ENCODE measurements around the gene ANKAR.

DNA sequence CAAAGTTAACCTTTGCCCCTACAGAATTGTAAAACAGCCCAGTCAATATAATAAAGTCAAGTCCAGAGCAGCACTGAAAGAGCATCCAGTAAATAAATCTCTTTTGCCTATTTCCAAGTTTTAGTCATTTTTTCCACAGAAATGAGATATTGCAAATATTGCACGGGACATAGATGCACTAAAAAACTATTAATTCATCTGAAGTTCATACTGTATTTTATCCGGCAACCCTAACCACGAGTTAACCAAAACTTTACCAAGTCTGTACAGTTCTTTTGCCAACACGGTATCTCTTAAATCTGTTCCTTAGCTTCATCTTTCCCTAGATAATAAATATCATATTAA, 13.7 kb upstream of the ANKAR start:
- TF ChIP-seq, protein P1, sequence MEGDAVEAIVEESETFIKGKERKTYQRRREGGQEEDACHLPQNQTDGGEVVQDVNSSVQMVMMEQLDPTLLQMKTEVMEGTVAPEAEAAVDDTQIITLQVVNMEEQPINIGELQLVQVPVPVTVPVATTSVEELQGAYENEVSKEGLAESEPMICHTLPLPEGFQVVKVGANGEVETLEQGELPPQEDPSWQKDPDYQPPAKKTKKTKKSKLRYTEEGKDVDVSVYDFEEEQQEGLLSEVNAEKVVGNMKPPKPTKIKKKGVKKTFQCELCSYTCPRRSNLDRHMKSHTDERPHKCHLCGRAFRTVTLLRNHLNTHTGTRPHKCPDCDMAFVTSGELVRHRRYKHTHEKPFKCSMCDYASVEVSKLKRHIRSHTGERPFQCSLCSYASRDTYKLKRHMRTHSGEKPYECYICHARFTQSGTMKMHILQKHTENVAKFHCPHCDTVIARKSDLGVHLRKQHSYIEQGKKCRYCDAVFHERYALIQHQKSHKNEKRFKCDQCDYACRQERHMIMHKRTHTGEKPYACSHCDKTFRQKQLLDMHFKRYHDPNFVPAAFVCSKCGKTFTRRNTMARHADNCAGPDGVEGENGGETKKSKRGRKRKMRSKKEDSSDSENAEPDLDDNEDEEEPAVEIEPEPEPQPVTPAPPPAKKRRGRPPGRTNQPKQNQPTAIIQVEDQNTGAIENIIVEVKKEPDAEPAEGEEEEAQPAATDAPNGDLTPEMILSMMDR (IDR thresholded peaks at IDR 0.05): no peak
- no peak for TF ChIP-seq POLR2AphosphoS5 (IDR thresholded peaks at IDR 0.05)
- TF ChIP-seq EP300 (IDR thresholded peaks at IDR 0.05): no peak

All from suprapubic skin (tissue), 4 donors.